GM21447 (cell line): Measurements from ENCODE around the gene IRF5.

Source experiments
- ATAC-seq: cut with Tn5 transposase; IDR thresholded peaks from one replicate; pipeline ENCODE4 v1.9.1; 2021; ENCODE audit not compliant: unreplicated experiment

The IRF5 gene

GRCh38 chr7:128937647-128938543, at the start of gene IRF5:
Gene IRF5, plus strand, starts transcription at chr7:128937927. Its CDS starts 4,155 bp downstream, at chr7:128942082.
- ATAC-seq = no peak

GRCh38 chr7:128888039-128888755, 49.5 kb upstream of the IRF5 start:
- ATAC-seq = no peak

GRCh38 chr7:128888756-128889095, 49.0 kb upstream of the IRF5 start:
- ATAC-seq = no peak

- ATAC-seq = no peak
Observed at GRCh38 chr7:128889121-128889520, 48.6 kb upstream of the IRF5 start.

- no peak for ATAC-seq
Observed at GRCh38 chr7:128890306-128891109, 47.2 kb upstream of the IRF5 start.

GRCh38 chr7:128891110-128891941, 46.4 kb upstream of the IRF5 start:
- no peak for ATAC-seq

- ATAC-seq = no peak
Observed at GRCh38 chr7:128891942-128892269, 45.8 kb upstream of the IRF5 start.

- no peak for ATAC-seq
Observed at GRCh38 chr7:128892521-128893250, 45.0 kb upstream of the IRF5 start.

- no peak for ATAC-seq
Observed at GRCh38 chr7:128893251-128894100, 44.3 kb upstream of the IRF5 start.

- no peak for ATAC-seq
Observed at GRCh38 chr7:128894101-128894440, 43.7 kb upstream of the IRF5 start.

- ATAC-seq = no peak
Observed at GRCh38 chr7:128895320-128895719, 42.4 kb upstream of the IRF5 start.

- ATAC-seq = no peak
Observed at GRCh38 chr7:128899392-128899791, 38.3 kb upstream of the IRF5 start.

- ATAC-seq = no peak
Observed at GRCh38 chr7:128900237-128900636, 37.5 kb upstream of the IRF5 start.

- no peak for ATAC-seq
Observed at GRCh38 chr7:128902761-128903585, 34.8 kb upstream of the IRF5 start.

- ATAC-seq = no peak
Observed at GRCh38 chr7:128903621-128904361, 33.9 kb upstream of the IRF5 start.

GRCh38 chr7:128904381-128905197, 33.1 kb upstream of the IRF5 start:
- ATAC-seq = no peak
